C4-2B (cell line): ENCODE data around the gene PSMG4.

Experiments used
- CTCF ChIP-seq: fragments of 450-650 bp; conservative IDR thresholded peaks from 2 replicates; pipeline ENCODE4 v1.5.1; 2017; ENCODE audit warnings: mild to moderate bottlenecking
- ZFX ChIP-seq: fragments of 450-650 bp; IDR thresholded peaks from 2 replicates; pipeline ENCODE4 v1.6.1; 2017

DNA sequence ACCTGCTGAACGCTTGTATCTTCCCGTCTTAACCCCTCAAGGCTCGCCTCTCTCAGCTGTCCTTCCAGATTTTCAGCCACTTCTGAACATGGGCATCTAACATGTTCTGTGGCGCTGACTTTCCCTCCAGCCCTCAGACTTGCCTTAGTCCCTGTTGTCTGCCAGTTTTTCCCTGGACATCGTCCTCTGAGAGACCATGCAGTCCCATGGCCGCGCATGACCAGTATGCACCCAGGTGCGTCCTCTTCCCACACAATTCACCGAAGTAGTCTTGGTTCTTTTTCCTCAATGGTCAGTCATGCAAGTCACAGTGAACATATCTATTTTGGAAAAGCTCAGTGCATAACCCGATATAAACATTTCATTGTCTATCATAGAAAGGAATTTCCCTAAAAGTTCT is 40.5 kb upstream of the PSMG4 start:
- TF ChIP-seq CTCF (no peak), ZFX (no peak)
